Erythroblast (primary cell): ENCODE measurements around the gene PGD.

Experiments
- GATA1 ChIP-seq: IDR thresholded peaks from 2 replicates; pipeline ENCODE4 v1.6.1; 2011; ENCODE audit warnings: low read depth, mild to moderate bottlenecking, control low read depth, low read length, moderate library complexity
- POLR2A ChIP-seq: IDR thresholded peaks from 2 replicates; pipeline ENCODE4 v1.6.1; 2011; ENCODE audit warnings: mild to moderate bottlenecking, low read length

GRCh38 chr1:10398278-10398733 is 558 bp upstream of the PGD start:
- no peak for TF ChIP-seq POLR2A
- no peak for TF ChIP-seq GATA1
